Body of pancreas (tissue), 4 donors: ENCODE measurements around the gene TACC2.

Experiments used
- CTCF ChIP-seq, 7 experiments: fragments of 450-650 bp in 4 of 7; fragments of 200-600 bp in 3 of 7; sonication (generic) in 3 of 7; IDR thresholded peaks; one replicate each; pipeline ENCODE4 v1.5.1; 2016 to 2019; ENCODE audit warnings: antibody characterized with exemption in 7 of 7
- POLR2A ChIP-seq, 3 donors: fragments of 450-650 bp; IDR thresholded peaks; one replicate each; pipeline ENCODE4 v1.6.1; 2016; ENCODE audit warnings: antibody characterized with exemption in 3 of 3, mild to moderate bottlenecking in 2 of 3

DNA sequence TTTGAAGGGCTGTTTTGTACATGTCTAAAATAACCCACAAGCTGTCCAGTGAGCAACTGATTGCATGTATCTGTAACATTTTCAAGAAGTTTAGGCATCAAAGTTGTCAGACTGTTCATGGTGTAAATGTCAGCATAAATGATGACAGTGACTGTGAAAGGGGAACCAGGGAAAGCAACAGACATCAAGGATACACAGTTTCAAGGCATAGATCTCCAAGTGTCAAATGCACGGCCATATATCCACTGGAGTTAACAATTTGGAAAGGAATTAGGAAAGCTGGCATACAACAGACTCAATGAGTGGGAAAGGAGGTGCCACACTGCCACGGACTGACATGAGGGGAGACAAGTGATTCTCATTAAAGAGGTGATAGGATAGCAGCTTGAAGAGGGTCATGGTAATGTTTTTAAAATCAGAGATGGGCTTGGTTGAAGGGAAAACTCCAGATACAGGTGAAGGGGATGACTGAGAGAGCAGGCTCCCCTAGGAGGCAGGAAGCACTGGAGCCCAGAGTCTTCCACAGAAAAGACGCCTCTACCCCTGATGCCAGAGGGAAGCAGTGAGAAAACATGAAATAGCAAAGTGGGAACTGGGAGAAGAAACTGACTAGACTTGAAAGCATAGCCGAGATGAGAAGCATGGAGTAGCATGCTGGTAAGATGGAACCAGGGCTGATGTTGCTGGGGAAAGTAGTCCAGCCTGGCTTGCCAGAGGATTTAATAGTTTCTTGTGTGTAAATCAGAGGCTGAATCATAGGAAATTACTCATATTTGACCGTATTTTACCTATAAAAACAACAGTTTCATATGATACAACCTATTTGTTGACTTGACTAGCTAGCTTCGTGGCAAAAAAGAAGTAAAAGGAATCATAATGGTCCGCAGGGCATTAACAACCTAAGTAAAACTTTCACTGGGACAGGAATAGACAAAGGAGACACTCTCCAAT is 32.6 kb upstream of the TACC2 start:
- no peak for TF ChIP-seq CTCF (IDR thresholded peaks at IDR 0.05)
- TF ChIP-seq POLR2A (IDR thresholded peaks at IDR 0.05) = no peak
